Vagina (tissue), 2 donors: Measurements from ENCODE around the gene HID1.

Source experiments
- CTCF ChIP-seq, 3 experiments: fragments of 450-650 bp in 2 of 3; fragments of 200-600 bp in 1 of 3; sonication (generic) in 1 of 3; IDR thresholded peaks; one replicate each; pipeline ENCODE4 v1.5.1; 2017 to 2019; ENCODE audit warnings: antibody characterized with exemption in 3 of 3, mild to moderate bottlenecking in 2 of 3, moderate library complexity in 2 of 3
- POLR2A ChIP-seq, 2 donors: fragments of 450-650 bp; IDR thresholded peaks; one replicate each; pipeline ENCODE4 v1.6.1; 2017; ENCODE audit warnings: antibody characterized with exemption in 2 of 2, mild to moderate bottlenecking in 2 of 2, moderate library complexity in 2 of 2
- POLR2AphosphoS5 ChIP-seq, 2 donors: sonication (generic); formaldehyde crosslinking; IDR thresholded peaks; one replicate each; pipeline ENCODE4 v1.9.0; 2017; ENCODE audit warnings: antibody characterized with exemption in 2 of 2, mild to moderate bottlenecking in 2 of 2, low read depth in 1 of 2; ENCODE audit not compliant: insufficient read depth in 1 of 2

- TF ChIP-seq CTCF (IDR thresholded peaks at IDR 0.05) (no peak), POLR2AphosphoS5 (IDR thresholded peaks at IDR 0.05; ENCODE audit: insufficient read depth in 1 of 2, low read depth in 1 of 2) (no peak), POLR2A (IDR thresholded peaks at IDR 0.05) (no peak)
These were observed 39.0 kb upstream of the HID1 start for GRCh38 chr17:75011401-75012095.
